Fibroblast of upper back skin (primary cell): Measurements from ENCODE around the gene KCTD10.
"Not testable (repeated sequence)": the region's sequence is repeated elsewhere in the genome, so short reads cannot be mapped to it uniquely, and the experiment has no call there.

ENCODE experiments used
- DNase-seq: peaks from one replicate; pipeline ENCODE4 v3.0.0-alpha.2; 2013

The KCTD10 gene

GRCh38 chr12:109493938-109494337 lies 16.8 kb upstream of the KCTD10 start:
- DNase-seq = no peak

- DNase-seq = no peak
These were observed 16.0 kb upstream of the KCTD10 start for GRCh38 chr12:109493090-109493489.

GRCh38 chr12:109492371-109492770 lies 15.3 kb upstream of the KCTD10 start:
- no peak for DNase-seq

GRCh38 chr12:109491671-109492070 lies 14.6 kb upstream of the KCTD10 start:
- DNase-seq = no peak

- no peak for DNase-seq
These were observed 13.0 kb upstream of the KCTD10 start for GRCh38 chr12:109489955-109490565.

- no peak for DNase-seq
These were observed 12.2 kb upstream of the KCTD10 start for GRCh38 chr12:109489016-109489954.

GRCh38 chr12:109488051-109488665 lies 11.1 kb upstream of the KCTD10 start:
- DNase-seq = no peak

- no peak for DNase-seq
These were observed 10.3 kb upstream of the KCTD10 start for GRCh38 chr12:109487181-109488050.

GRCh38 chr12:109485201-109485600 lies 8.1 kb upstream of the KCTD10 start:
- no peak for DNase-seq

- no peak for DNase-seq
These were observed 6.2 kb upstream of the KCTD10 start for GRCh38 chr12:109483346-109483745.

- no peak for DNase-seq
These were observed 5.8 kb upstream of the KCTD10 start for GRCh38 chr12:109482894-109483293.

- DNase-seq = no peak
These were observed 5.4 kb upstream of the KCTD10 start for GRCh38 chr12:109482491-109482890.

- DNase-seq = no peak
These were observed 4.8 kb upstream of the KCTD10 start for GRCh38 chr12:109481863-109482262.

- no peak for DNase-seq
These were observed 3.3 kb upstream of the KCTD10 start for GRCh38 chr12:109480356-109480755.

- DNase-seq = no peak
These were observed 2.7 kb upstream of the KCTD10 start for GRCh38 chr12:109479761-109480160.

GRCh38 chr12:109477963-109478315 lies 839 bp upstream of the KCTD10 start:
- no peak for DNase-seq

GRCh38 chr12:109476807-109477184 lies 304 bp downstream of the KCTD10 start:
- no peak for DNase-seq

GRCh38 chr12:109475993-109476806 lies 900 bp downstream of the KCTD10 start:
- DNase-seq = no peak

- no peak for DNase-seq
These were observed 2.0 kb downstream of the KCTD10 start for GRCh38 chr12:109475121-109475520.

- DNase-seq = not testable (repeated sequence)
These were observed 3.4 kb downstream of the KCTD10 start for GRCh38 chr12:109473526-109474270.

- no peak for DNase-seq
These were observed 4.1 kb downstream of the KCTD10 start for GRCh38 chr12:109473006-109473405.
